Measurements from ENCODE around the gene CCT6B. TPM values are rescaled to one million over a fixed set of nuclear protein-coding genes. Genes with fewer than 3 reads are reported as not detected.

The CCT6B gene
- total and polyA plus RNA-seq, 2 of the 4 experiments (the other 2 are of a cell fraction) = 0.72 to 1.1 TPM

DNA sequence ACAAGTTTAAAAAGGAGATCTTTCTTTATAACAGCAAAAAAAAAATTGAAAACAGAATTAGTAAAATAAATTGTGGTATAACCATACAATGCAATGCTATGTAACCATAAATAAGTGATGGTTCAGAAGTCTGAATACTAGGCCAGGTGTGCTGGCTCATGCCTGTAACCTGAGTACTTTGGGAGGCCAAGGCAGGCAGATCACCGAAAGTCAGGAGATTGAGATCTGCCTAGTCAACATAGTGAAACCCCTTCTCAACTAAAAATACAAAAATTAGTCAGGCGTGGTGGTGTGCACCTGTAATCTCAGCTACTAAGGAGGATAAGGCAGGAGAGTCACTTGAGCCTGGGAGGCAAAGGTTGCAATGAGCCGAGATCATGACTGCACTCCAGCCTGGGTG lies 34.6 kb downstream of the CCT6B start:
- ChIA-PET POLR2A (ENCODE audit: unreplicated experiment) (no interaction called here), CTCF (no interaction called here)
- Histone ChIP-seq H2BK120ac (ENCODE audit: low read depth, low read length) (no peak overlapping the region), H2BK20ac (ENCODE audit: low read depth, low read length) (no peak overlapping the region), H3K79me1 (ENCODE audit: low read depth in 1 of 2, low read length in 2 of 2) (no peaks in the 10 kb centered on the region), H4K91ac (ENCODE audit: insufficient read depth, low read depth, low read length) (no peak overlapping the region), H3K4me2 (ENCODE audit: low read depth, low read length) (no peak overlapping the region), H3K9me3 (ENCODE audit: control insufficient read depth, insufficient read depth, low read length) (no peaks in the 10 kb centered on the region), H2AFZ (replicated peaks; ENCODE audit: low read length, poor library complexity) (no peak overlapping the region), H4K5ac (ENCODE audit: low read depth, low read length) (no peak overlapping the region), H3K27me3 (ENCODE audit: control insufficient read depth, insufficient read depth, low read length) (no peaks in the 10 kb centered on the region), H3K14ac (replicated peaks; ENCODE audit: low read depth, low read length) (no peak overlapping the region), H2AK9ac (replicated peaks; ENCODE audit: low read depth, low read length, poor library complexity) (no peak overlapping the region), H3K9ac (ENCODE audit: low read depth, low read length) (no peak overlapping the region), H2AK5ac (ENCODE audit: low read depth, low read length) (no peak overlapping the region), H3K4me1 (ENCODE audit: control insufficient read depth, insufficient read depth, low read length) (no peaks in the 10 kb centered on the region), H3K9me1 (ENCODE audit: insufficient read depth, low read length) (no peaks in the 10 kb centered on the region), H3K18ac (ENCODE audit: low read depth, low read length) (no peak overlapping the region), H4K20me1 (ENCODE audit: insufficient read depth, low read length) (no peaks in the 10 kb centered on the region), H2BK15ac (ENCODE audit: low read depth, low read length) (no peak overlapping the region), H3K56ac (ENCODE audit: extremely low read depth, insufficient read depth, low read length) (no peak overlapping the region), H3K23ac (ENCODE audit: low read depth, low read length) (no peak overlapping the region), H3K4me3 (ENCODE audit: insufficient read depth, low read depth, low read length) (no peak overlapping the region), H3K4ac (ENCODE audit: low read depth, low read length) (no peak overlapping the region), H2BK5ac (ENCODE audit: low read depth, low read length, poor library complexity, severe bottlenecking) (no peak overlapping the region), H3K27ac (ENCODE audit: insufficient read depth, low read length) (no peak overlapping the region), H3K36me3 (ENCODE audit: control insufficient read depth, insufficient read depth, low read length) (no peaks in the 10 kb centered on the region), H4K8ac (ENCODE audit: low read depth in 2 of 2, low read length in 2 of 2) (no peak overlapping the region)
- intact Hi-C loops (cut with micrococcal nuclease) = no loop called here
- TF ChIP-seq SMC3 (IDR thresholded peaks at IDR 0.05; ENCODE audit: low read depth, low read length) = no peak
- TF ChIP-seq POLR2A (IDR thresholded peaks at IDR 0.05; ENCODE audit: low read depth, low read length) = no peak
- no peak for TF ChIP-seq NFE2L2 (IDR thresholded peaks at IDR 0.05; ENCODE audit: low read depth, low read length)
- no peak for TF ChIP-seq RCOR1 (IDR thresholded peaks at IDR 0.05; ENCODE audit: insufficient replicate concordance, low read length)
- no TSS peak for BruUV-seq (replicated peaks)
- in situ Hi-C loops (cut with MboI; ENCODE audit: low sequenced_read_pairs) = no loop called here
- WGBS, 2 experiments (ENCODE audit: extremely low coverage in 2 of 2, insufficient read length in 1 of 2) = no CpG with 5 or more reads among the region's 3 CpGs
- ATAC-seq (ENCODE audit: low read depth) = no peak
- no peak for DNase-seq
- dilution Hi-C loops (cut with HindIII; ENCODE audit: low sequenced_read_pairs, unreplicated experiment) = no loop called here

Data from IMR-90 (cell line).